Measurements from ENCODE around the gene NCKAP5. TPM values are rescaled to one million over a fixed set of nuclear protein-coding genes. Genes with fewer than 3 reads are reported as not detected.

Gene NCKAP5
- polyA plus RNA-seq, 3 donors: not detected

- Histone ChIP-seq H3K27ac (ENCODE audit: low read depth in 1 of 2, low read length in 2 of 2) (no peak overlapping the region), H3K4me3 (replicated peaks in 1 of 3; ENCODE audit: low read depth in 2 of 3, low read length in 3 of 3) (no peak overlapping the region), H3K9ac (ENCODE audit: insufficient read depth, low read length, poor library complexity, severe bottlenecking) (no peak overlapping the region), H3K79me2 (ENCODE audit: insufficient read depth, low read length) (no peaks in the 10 kb centered on the region), H3K27me3 (ENCODE audit: control insufficient read depth in 2 of 2, insufficient read depth in 2 of 2, low read length in 2 of 2) (no peaks in the 10 kb centered on the region), H3K4me2 (replicated peaks; ENCODE audit: extremely low read depth, low read length, poor library complexity, severe bottlenecking) (no peak overlapping the region), H3K36me3 (replicated peaks in 1 of 2; ENCODE audit: control insufficient read depth in 1 of 2, insufficient read depth in 2 of 2, low read length in 2 of 2) (no peaks in the 10 kb centered on the region), H3K9me3 (replicated peaks in 1 of 2; ENCODE audit: control insufficient read depth in 1 of 2, insufficient read depth in 1 of 2, low read length in 2 of 2) (no peaks in the 10 kb centered on the region), H3K4me1 (ENCODE audit: control insufficient read depth in 1 of 2, insufficient read depth in 2 of 2, low read length in 2 of 2) (no peaks in the 10 kb centered on the region), H2AFZ (ENCODE audit: insufficient read depth, low read depth, low read length, poor library complexity, severe bottlenecking) (no peak overlapping the region), H4K20me1 (ENCODE audit: insufficient read depth, low read length) (no peaks in the 10 kb centered on the region)
- no CpG with 5 or more reads among the region's 4 CpGs for WGBS (ENCODE audit: insufficient coverage)
- H3K27me3 Mint-ChIP-seq (ENCODE audit: low read depth in 3 of 3): no peaks in the 10 kb centered on the region
- H3K4me3 Mint-ChIP-seq: no peak overlapping the region
- no peak for TF ChIP-seq CTCF (IDR thresholded peaks at IDR 0.05)
- H3K27ac Mint-ChIP-seq: no peak overlapping the region
- no peaks in the 10 kb centered on the region for H3K4me1 Mint-ChIP-seq
- no peaks in the 10 kb centered on the region for H3K36me3 Mint-ChIP-seq
- intact Hi-C loops (cut with micrococcal nuclease): no loop called here
- DNase-seq: no peak
- peaks cover 0 to 4% (median 0%) of the 10 kb centered on the region in 7 donors for H3K9me3 Mint-ChIP-seq
Measured at GRCh38 chr2:133044556-133044955, 523.7 kb downstream of the NCKAP5 start.

- 100% methylated on average over 1 of the region's 4 CpGs for WGBS (ENCODE audit: insufficient coverage)
- Histone ChIP-seq H3K79me2 (ENCODE audit: insufficient read depth, low read length) (no peaks in the 10 kb centered on the region), H3K4me1 (ENCODE audit: control insufficient read depth in 1 of 2, insufficient read depth in 2 of 2, low read length in 2 of 2) (no peaks in the 10 kb centered on the region), H3K36me3 (replicated peaks in 1 of 2; ENCODE audit: control insufficient read depth in 1 of 2, insufficient read depth in 2 of 2, low read length in 2 of 2) (no peaks in the 10 kb centered on the region), H3K27ac (ENCODE audit: low read depth in 1 of 2, low read length in 2 of 2) (no peak overlapping the region), H3K9me3 (replicated peaks in 1 of 2; ENCODE audit: control insufficient read depth in 1 of 2, insufficient read depth in 1 of 2, low read length in 2 of 2) (no peaks in the 10 kb centered on the region), H3K4me3 (replicated peaks in 1 of 3; ENCODE audit: low read depth in 2 of 3, low read length in 3 of 3) (no peak overlapping the region), H3K9ac (ENCODE audit: insufficient read depth, low read length, poor library complexity, severe bottlenecking) (no peak overlapping the region), H4K20me1 (ENCODE audit: insufficient read depth, low read length) (no peaks in the 10 kb centered on the region), H3K27me3 (ENCODE audit: control insufficient read depth in 2 of 2, insufficient read depth in 2 of 2, low read length in 2 of 2) (no peaks in the 10 kb centered on the region), H2AFZ (ENCODE audit: insufficient read depth, low read depth, low read length, poor library complexity, severe bottlenecking) (no peak overlapping the region), H3K4me2 (replicated peaks; ENCODE audit: extremely low read depth, low read length, poor library complexity, severe bottlenecking) (no peak overlapping the region)
- intact Hi-C loops (cut with micrococcal nuclease): no loop called here
- H3K27ac Mint-ChIP-seq: no peak overlapping the region
- H3K9me3 Mint-ChIP-seq: peaks cover 0 to 6% (median 4%) of the 10 kb centered on the region in 7 donors
- no peaks in the 10 kb centered on the region for H3K27me3 Mint-ChIP-seq (ENCODE audit: low read depth in 3 of 3)
- TF ChIP-seq CTCF (IDR thresholded peaks at IDR 0.05): no peak
- H3K4me1 Mint-ChIP-seq: no peaks in the 10 kb centered on the region
- DNase-seq: no peak
- no peak overlapping the region for H3K4me3 Mint-ChIP-seq
- H3K36me3 Mint-ChIP-seq: no peaks in the 10 kb centered on the region
Measured at GRCh38 chr2:133040170-133040569, 528.1 kb downstream of the NCKAP5 start.
